WTC11 (cell line): ENCODE measurements around the gene CLASP1.

Experiments
- CREM ChIP-seq: sonication (generic); formaldehyde crosslinking; IDR thresholded peaks from 2 replicates; pipeline ENCODE4 v1.8.1; 2022; ENCODE audit warnings: mild to moderate bottlenecking, missing genetic modification reagents, moderate library complexity
- IRF2 ChIP-seq: sonication (generic); formaldehyde crosslinking; IDR thresholded peaks from 2 replicates; pipeline ENCODE4 v1.8.0; 2022; ENCODE audit warnings: low read depth, missing genetic modification reagents, borderline replicate concordance
- JUN ChIP-seq: sonication (generic); formaldehyde crosslinking; IDR thresholded peaks from 2 replicates; pipeline ENCODE4 v1.8.0; 2023; ENCODE audit warnings: mild to moderate bottlenecking, missing genetic modification reagents
- SMAD4 ChIP-seq: sonication (generic); formaldehyde crosslinking; IDR thresholded peaks from 2 replicates; pipeline ENCODE4 v1.8.0; 2022; ENCODE audit warnings: mild to moderate bottlenecking, missing genetic modification reagents
- ZNF317 ChIP-seq: sonication (generic); formaldehyde crosslinking; IDR thresholded peaks from 2 replicates; pipeline ENCODE4 v1.8.1; 2023; ENCODE audit warnings: low read depth, mild to moderate bottlenecking, moderate library complexity, missing genetic modification reagents, borderline replicate concordance
- TF ChIP-seq, protein P1 (sequence below): fragments of 200-600 bp; IDR thresholded peaks from 2 replicates; pipeline ENCODE4 v1.8.0; 2022; ENCODE audit warnings: antibody characterized with exemption
- TF ChIP-seq, protein P2 (sequence below): sonication (generic); formaldehyde crosslinking; IDR thresholded peaks from 2 replicates; pipeline ENCODE4 v1.8.1; 2023; ENCODE audit warnings: mild to moderate bottlenecking, missing genetic modification reagents

DNA sequence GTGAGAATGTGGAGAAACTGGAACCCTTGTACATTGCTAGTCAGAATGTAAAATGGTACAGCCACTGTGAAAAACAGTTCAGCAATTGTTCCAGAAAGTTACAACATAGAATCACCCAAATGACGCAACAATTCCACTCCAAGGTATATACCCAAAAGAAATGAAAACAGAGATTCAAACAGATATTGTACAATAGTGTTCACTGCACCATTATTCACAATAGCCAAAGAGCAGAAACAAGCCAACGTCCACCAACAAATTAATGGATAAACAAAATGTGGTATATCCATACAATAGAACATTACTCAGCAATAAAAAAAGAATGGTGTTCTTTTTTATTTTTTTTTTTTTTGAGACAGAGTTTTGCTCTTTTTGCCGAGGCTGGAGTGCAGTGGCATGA, 10.9 kb downstream of the CLASP1 start:
- TF ChIP-seq, protein P1, sequence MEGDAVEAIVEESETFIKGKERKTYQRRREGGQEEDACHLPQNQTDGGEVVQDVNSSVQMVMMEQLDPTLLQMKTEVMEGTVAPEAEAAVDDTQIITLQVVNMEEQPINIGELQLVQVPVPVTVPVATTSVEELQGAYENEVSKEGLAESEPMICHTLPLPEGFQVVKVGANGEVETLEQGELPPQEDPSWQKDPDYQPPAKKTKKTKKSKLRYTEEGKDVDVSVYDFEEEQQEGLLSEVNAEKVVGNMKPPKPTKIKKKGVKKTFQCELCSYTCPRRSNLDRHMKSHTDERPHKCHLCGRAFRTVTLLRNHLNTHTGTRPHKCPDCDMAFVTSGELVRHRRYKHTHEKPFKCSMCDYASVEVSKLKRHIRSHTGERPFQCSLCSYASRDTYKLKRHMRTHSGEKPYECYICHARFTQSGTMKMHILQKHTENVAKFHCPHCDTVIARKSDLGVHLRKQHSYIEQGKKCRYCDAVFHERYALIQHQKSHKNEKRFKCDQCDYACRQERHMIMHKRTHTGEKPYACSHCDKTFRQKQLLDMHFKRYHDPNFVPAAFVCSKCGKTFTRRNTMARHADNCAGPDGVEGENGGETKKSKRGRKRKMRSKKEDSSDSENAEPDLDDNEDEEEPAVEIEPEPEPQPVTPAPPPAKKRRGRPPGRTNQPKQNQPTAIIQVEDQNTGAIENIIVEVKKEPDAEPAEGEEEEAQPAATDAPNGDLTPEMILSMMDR: no peak
- TF ChIP-seq ZNF317 (CRISPR knock-in tag) (no peak), JUN (CRISPR knock-in tag) (no peak), CREM (CRISPR knock-in tag) (no peak), IRF2 (CRISPR knock-in tag) (no peak), SMAD4 (CRISPR knock-in tag) (no peak)
- TF ChIP-seq, protein P2, sequence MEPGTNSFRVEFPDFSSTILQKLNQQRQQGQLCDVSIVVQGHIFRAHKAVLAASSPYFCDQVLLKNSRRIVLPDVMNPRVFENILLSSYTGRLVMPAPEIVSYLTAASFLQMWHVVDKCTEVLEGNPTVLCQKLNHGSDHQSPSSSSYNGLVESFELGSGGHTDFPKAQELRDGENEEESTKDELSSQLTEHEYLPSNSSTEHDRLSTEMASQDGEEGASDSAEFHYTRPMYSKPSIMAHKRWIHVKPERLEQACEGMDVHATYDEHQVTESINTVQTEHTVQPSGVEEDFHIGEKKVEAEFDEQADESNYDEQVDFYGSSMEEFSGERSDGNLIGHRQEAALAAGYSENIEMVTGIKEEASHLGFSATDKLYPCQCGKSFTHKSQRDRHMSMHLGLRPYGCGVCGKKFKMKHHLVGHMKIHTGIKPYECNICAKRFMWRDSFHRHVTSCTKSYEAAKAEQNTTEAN (CRISPR knock-in tag): no peak
